Measurements from ENCODE around the gene FBH1. TPM values are rescaled to one million over a fixed set of nuclear protein-coding genes. Genes with fewer than 3 reads are reported as not detected.
A peak's percentile ranks its signal among the peaks of the same experiment; 100 is the strongest.

The FBH1 gene
- total and polyA plus RNA-seq, 9 of the 15 experiments (the other 6 are each of a cell fraction or from before 2014, with no cell fraction given) = 13.4 to 108 (median 77.8) TPM

GRCh38 chr10:5894873-5895272 lies 4.8 kb downstream of the FBH1 start (continued):
- TF ChIP-seq CEBPZ (IDR thresholded peaks at IDR 0.05; ENCODE audit: borderline replicate concordance, low read depth, low read length) (no peak), SMAD3 (CRISPR knock-in tag; conservative IDR thresholded peaks at IDR 0.05) (no peak), ATF2 (CRISPR knock-in tag; IDR thresholded peaks at IDR 0.05) (no peak), POLR2AphosphoS5 (IDR thresholded peaks at IDR 0.05; ENCODE audit: control insufficient read depth, insufficient read depth, low read depth, low read length) (peak; percentile 78), HCFC1 (IDR thresholded peaks at IDR 0.05; ENCODE audit: low read depth, low read length) (no peak), LCOR (CRISPR knock-in tag; IDR thresholded peaks at IDR 0.05) (peak; percentile 86), NKRF (IDR thresholded peaks at IDR 0.05; ENCODE audit: borderline replicate concordance) (no peak), CREB5 (CRISPR knock-in tag; IDR thresholded peaks at IDR 0.05) (no peak), SMAD1 (IDR thresholded peaks at IDR 0.05; ENCODE audit: low read depth, low read length, partially characterized antibody) (no peak), POLR2G (IDR thresholded peaks at IDR 0.05; ENCODE audit: low read depth, low read length) (no peak), ZNF511 (CRISPR knock-in tag; IDR thresholded peaks at IDR 0.05) (no peak), ATF4 (CRISPR knock-in tag; IDR thresholded peaks at IDR 0.05) (no peak), ETS2 (tag; IDR thresholded peaks at IDR 0.05; ENCODE audit: borderline replicate concordance, poor library complexity, severe bottlenecking) (no peak), ZNF12 (CRISPR knock-in tag; IDR thresholded peaks at IDR 0.05) (no peak), EP300 (IDR thresholded peaks at IDR 0.05; ENCODE audit: low read length) (peak; percentile 89), BCL6 (CRISPR knock-in tag; IDR thresholded peaks at IDR 0.05) (no peak), ZNF717 (CRISPR knock-in tag; IDR thresholded peaks at IDR 0.05) (no peak), TFAM (CRISPR knock-in tag; conservative IDR thresholded peaks at IDR 0.05) (no peak)

Measured in K562 (cell line).